NCI-H446 treated with DMSO at 0.1 percent for 48 hours (cell line): ENCODE measurements around the gene GALNS.
"Not testable (repeated sequence)": the region's sequence is repeated elsewhere in the genome, so short reads cannot be mapped to it uniquely, and the experiment has no call there.

Experiments used
- DNase-seq: peaks from one replicate; lab custom pipeline; 2025; lab: John Stamatoyannopoulos, UW

GALNS gene

DNA sequence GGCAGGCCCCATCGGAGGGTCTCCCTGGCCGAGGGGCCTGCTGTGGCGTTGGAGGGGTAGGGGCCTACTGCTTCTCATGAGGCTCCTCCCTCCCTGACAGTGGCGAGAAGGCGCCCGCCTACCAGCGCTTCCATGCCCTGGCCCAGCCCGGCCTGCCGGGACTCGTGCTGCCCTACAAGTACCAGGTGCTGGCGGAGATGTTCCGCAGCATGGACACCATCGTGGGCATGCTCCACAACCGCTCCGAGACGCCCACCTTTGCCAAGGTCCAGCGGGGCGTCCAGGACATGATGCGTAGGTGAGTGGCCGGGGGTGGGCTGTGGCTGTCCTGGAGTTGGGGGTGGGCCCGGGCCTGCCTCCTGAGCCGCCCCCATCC is 51.4 kb downstream of the GALNS start:
- DNase-seq = no peak

- no peak for DNase-seq
These were observed 52.0 kb downstream of the GALNS start for GRCh38 chr16:88804552-88805339.

GRCh38 chr16:88804173-88804551 is 52.6 kb downstream of the GALNS start:
- DNase-seq = no peak

- DNase-seq = peak; percentile 29
These were observed 53.3 kb downstream of the GALNS start, which contains the start of gene CDT1 for GRCh38 chr16:88803264-88803987. CDT1 (plus strand) TSS chr16:88803789; CDS start chr16:88803832, 43 bp downstream.

DNA sequence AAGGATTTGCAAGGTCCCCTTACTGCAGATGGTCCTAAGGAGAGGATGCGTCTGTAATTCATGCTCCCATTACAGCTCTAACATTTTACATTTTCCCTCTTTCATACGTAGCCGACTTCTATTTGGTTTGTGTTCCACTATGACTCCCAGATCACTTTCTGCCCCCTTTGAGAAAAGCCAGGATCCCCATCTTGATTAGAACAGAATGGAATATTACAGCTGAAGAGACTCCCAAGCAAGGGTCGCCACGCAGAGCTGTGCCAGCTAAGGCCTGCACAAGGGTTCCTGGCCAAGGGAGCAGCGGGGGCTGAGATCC is 56.5 kb downstream of the GALNS start:
- no peak for DNase-seq

DNA sequence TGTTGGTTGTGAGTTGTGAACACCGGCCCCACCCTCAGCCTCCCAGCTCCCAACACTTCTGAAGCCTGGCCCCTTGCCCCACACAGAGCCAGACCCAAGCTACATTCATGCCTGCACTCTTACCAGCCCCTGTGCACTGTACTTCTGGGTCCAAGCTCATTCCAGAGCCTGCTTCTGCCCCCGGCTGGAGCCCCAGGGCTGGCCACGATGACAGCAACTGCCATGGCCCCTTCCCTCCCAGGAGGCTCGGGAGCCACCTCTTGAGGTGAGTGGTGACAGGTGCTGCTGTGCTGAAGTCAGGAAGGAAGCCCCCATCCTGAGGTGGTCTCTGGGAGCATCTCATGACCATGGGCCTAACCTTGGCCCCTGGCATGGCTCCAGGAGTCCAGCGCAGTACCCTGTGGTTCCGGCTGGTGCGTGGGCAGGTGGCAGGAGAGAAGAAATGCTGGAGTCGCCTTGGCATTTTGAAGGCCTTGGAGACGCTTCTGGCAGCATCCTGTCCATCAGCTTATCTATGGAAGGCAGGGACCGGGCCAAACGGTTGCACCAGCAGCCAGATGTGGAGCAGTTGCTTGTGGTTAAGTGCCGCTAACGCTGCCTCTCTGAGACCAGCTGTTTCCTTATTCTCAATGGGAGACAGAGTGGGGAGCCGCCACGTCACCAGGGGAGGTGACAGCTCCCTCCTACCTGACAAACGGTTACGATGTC is 57.0 kb downstream of the GALNS start:
- no peak for DNase-seq

- DNase-seq = peak; percentile 62
These were observed 57.8 kb downstream of the GALNS start for GRCh38 chr16:88798772-88799455.

- DNase-seq = no peak
These were observed 58.7 kb downstream of the GALNS start for GRCh38 chr16:88798073-88798472.

- DNase-seq = no peak
These were observed 60.5 kb downstream of the GALNS start for GRCh38 chr16:88796278-88796677.

DNA sequence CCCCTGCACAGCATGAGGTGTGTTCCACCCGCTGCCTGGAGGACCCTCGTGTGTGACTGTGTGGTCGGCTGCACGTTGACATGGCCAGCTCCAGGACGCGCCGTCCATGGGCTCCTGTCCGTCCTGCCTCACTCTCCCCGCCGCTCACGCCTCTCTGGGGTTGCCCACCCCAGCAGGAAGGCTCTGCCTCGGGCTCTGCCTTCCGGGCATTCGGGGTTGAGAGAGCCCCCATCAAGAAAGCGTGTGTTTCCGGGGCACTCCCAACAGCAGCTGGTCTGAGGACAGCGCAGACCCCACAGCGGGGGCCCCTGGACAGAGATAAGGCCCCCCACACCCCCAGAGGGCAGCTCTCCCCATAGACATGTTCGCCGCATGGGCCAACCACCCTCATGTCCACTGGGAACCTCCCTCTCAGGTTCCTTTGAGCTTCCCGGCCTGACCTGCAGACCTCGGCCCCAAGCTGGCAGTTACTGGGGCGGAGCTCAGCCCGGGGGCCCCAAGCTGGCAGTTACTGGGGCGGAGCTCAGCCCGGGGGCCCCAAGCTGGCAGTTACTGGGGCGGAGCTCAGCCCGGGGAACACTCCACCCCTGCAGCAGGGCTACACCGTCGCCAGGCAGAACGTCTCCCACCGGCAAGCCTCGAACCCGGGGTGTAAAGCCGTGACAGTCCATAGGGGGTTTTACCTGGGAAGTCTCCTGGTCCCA is 63.3 kb downstream of the GALNS start:
- DNase-seq = no peak

DNA sequence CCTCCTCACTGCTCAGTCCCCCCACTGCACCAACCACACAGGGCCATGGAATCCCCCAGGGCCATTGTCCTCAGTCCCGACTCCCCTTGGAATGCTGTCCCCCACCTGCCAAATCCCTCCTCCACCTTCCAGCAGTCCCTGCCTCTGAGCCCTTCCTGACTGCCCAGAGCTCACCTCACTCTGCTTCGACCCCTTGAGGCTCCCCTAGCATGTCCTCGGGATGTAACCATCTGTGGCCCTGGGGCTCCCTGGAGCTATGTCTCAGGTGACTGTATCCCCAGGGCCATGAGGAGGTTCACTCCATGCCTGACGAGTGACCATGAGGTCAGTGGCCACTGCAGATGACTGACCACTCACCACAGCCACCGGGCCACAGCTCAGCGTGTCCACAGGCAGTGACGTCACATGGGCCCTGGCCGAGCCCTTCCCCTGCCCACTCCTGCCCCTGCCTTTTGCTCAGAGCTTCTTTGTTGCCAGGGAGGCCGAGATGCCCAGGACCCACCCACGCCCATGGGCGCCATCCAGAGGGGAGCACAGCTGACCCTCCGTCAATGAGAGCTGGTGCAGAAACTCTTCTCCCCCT is 64.0 kb downstream of the GALNS start:
- DNase-seq = no peak

DNA sequence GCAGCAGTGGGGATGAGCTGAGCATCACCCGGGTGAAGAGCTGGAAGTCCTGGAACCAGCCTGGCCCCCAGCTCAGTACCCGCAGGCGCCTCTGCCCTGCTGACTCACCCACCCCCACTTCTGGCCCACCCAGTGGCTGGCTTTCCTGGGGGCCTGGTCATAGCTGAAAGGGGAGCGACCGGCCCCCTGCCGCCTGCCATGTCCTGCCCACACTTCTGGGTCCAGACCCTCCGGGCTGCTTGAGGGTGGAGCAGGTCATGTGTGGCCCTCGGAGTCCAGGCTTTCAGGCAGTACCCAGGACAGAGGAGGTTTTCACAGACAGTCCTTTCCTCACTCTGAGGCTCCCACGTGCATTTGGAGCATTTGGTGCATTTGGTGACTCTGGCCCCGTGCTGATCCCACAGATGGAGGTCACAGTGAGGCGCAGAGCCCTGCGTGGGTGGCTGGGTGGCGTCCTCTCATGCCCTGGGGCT is 64.6 kb downstream of the GALNS start:
- no peak for DNase-seq

GRCh38 chr16:88790312-88791211 is 66.2 kb downstream of the GALNS start:
- DNase-seq = no peak

- no peak for DNase-seq
These were observed 67.2 kb downstream of the GALNS start for GRCh38 chr16:88789594-88789993.

DNA sequence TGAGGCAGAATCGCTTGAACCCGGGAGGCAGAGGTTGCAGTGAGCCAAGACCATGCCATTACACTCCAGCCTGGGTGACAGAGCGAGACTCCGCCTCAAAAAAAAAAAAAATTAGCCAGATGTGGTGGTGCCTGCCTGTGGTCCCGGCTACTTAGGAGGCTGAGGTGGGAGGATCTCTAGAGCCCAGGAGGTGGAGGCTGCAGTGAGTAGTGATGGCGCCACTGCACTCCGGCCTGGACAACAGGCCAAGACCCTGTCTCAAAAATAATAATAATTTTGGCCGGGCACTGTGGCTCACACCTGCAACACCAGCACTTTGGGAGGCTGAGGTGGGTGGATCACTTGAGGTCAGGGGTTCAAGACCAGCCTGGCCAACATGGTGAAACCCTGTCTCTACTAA is 68.0 kb downstream of the GALNS start:
- DNase-seq = not testable (repeated sequence)

DNA sequence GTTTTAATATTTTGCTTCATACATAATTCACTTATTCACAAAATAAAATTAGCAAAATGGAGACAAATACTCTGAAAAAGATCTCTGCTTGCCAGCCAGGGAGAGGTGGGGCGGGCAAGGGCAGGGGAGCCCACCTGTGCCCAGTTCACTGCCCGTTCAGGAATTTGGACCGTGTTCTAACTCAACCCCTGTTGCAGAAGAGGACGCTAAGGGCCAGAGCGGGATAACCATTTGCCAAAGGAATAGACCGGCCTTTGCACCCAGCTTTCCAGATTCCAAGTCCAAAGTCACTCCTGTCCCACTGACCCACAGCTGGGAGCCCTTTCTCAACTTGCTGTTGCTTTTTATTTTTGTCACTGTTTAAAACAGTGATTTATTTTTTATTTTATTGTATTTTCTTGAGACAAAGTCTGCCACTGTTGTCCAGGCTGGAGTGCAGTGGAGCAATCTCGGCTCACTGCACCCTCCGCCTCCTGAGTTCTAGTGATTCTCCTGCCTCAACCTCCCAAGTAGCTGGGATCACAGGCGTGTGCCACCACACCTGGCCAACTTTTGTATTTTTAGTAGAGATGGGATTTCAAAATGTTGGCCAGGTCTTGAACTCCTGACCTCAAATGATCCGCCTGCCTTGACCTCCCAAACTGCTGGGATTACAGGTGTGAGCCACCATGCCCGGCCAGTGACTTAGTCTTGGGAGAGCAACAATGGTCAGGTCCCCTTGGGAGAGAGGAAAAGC is 69.0 kb downstream of the GALNS start:
- no peak for DNase-seq

GRCh38 chr16:88785106-88785924 is 71.4 kb downstream of the GALNS start, which contains the start of gene PIEZO1:
PIEZO1 (minus strand) TSS chr16:88785220; CDS start chr16:88784964, 256 bp downstream.
- no peak for DNase-seq

DNA sequence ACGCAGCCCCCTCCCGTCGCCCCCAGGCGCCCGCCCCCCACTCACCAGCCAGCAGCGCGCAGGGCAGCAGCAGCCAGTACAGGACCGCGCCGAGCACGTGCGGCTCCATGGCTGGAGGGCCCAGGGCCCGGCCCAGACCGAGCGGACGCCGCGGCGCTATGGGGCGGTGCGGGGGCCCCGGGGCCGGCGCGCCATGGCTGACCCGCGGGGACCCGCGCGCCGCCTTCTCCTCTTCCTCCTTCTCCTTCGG is 72.0 kb downstream of the GALNS start:
- no peak for DNase-seq
